ENCODE results near the gene GUCY2D.

DNA sequence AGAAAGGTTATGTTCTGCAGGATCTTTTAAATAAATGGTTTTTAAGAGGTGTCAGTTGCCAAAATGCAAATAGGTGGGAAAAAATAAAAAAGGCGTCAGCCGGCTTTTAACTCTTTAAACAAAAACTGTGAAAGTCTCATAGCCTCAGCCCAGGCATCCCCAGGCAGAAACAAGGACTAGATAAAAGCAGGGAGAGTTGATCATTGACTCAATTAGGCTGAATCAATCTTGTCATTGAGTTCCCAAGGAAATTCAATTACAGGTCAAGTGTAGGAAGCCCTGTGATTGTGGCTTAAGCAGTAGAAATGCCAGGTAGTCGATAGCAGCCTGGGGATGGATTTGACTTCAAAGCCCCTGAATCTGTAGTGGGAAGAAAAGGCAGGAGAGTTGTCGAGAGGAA lies 30.8 kb upstream of the GUCY2D start:
- TF ChIP-seq, protein P1, sequence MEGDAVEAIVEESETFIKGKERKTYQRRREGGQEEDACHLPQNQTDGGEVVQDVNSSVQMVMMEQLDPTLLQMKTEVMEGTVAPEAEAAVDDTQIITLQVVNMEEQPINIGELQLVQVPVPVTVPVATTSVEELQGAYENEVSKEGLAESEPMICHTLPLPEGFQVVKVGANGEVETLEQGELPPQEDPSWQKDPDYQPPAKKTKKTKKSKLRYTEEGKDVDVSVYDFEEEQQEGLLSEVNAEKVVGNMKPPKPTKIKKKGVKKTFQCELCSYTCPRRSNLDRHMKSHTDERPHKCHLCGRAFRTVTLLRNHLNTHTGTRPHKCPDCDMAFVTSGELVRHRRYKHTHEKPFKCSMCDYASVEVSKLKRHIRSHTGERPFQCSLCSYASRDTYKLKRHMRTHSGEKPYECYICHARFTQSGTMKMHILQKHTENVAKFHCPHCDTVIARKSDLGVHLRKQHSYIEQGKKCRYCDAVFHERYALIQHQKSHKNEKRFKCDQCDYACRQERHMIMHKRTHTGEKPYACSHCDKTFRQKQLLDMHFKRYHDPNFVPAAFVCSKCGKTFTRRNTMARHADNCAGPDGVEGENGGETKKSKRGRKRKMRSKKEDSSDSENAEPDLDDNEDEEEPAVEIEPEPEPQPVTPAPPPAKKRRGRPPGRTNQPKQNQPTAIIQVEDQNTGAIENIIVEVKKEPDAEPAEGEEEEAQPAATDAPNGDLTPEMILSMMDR (conservative IDR thresholded peaks at IDR 0.05): no peak
- TF ChIP-seq ZFX (IDR thresholded peaks at IDR 0.05): no peak
